ENCODE results near the gene SNF8. TPM values are rescaled to one million over a fixed set of nuclear protein-coding genes. Genes with fewer than 3 reads are reported as not detected.

Gene SNF8
- polyA plus RNA-seq, 1 donor from 2014 or later: 171 TPM

GRCh38 chr17:48928876-48929811 lies 15.5 kb downstream of the SNF8 start (continued):
- TF ChIP-seq SMC3 (conservative IDR thresholded peaks at IDR 0.05; ENCODE audit: poor library complexity): no peak

- Histone ChIP-seq H3K9me2 (ENCODE audit: insufficient read depth, low read length) (no peaks in the 10 kb centered on the region), H2AFZ (ENCODE audit: low read depth, low read length) (no peak overlapping the region), H3F3A (ENCODE audit: insufficient read depth, low read length, poor library complexity, severe bottlenecking) (no peaks in the 10 kb centered on the region), H3K4me2 (ENCODE audit: low read length) (no peak overlapping the region), H3K36me3 (ENCODE audit: insufficient read depth, low read length) (peaks cover 10% of the 10 kb centered on the region), H3K9ac (ENCODE audit: low read length) (no peak overlapping the region), H3K4me3 (ENCODE audit: low read length) (no peak overlapping the region), H3K9me3 (ENCODE audit: low read length) (no peaks in the 10 kb centered on the region), H3K27ac (ENCODE audit: low read length) (no peak overlapping the region), H4K20me1 (ENCODE audit: insufficient read depth) (no peaks in the 10 kb centered on the region), H3K79me2 (replicated peaks; ENCODE audit: insufficient read depth, low read length) (no peaks in the 10 kb centered on the region), H3K27me3 (ENCODE audit: insufficient read depth, low read depth, low read length) (no peaks in the 10 kb centered on the region)
- TF ChIP-seq MXI1 (conservative IDR thresholded peaks at IDR 0.05; ENCODE audit: poor library complexity, severe bottlenecking): no peak
- peak; percentile 10 for TF ChIP-seq POLR2AphosphoS5 (IDR thresholded peaks at IDR 0.05)
Measured at GRCh38 chr17:48927978-48928745, 16.5 kb downstream of the SNF8 start.

GRCh38 chr17:48925991-48926342 lies 18.7 kb downstream of the SNF8 start:
- Histone ChIP-seq H3K27ac (ENCODE audit: low read length) (no peak overlapping the region), H3K9me3 (ENCODE audit: low read length) (no peaks in the 10 kb centered on the region), H3K36me3 (ENCODE audit: insufficient read depth, low read length) (no peaks in the 10 kb centered on the region), H3K27me3 (ENCODE audit: insufficient read depth, low read depth, low read length) (no peaks in the 10 kb centered on the region), H4K20me1 (ENCODE audit: insufficient read depth) (no peaks in the 10 kb centered on the region), H3K4me2 (ENCODE audit: low read length) (no peak overlapping the region), H3K4me3 (ENCODE audit: low read length) (no peak overlapping the region), H3K9me2 (ENCODE audit: insufficient read depth, low read length) (no peaks in the 10 kb centered on the region), H3K9ac (ENCODE audit: low read length) (no peak overlapping the region), H3K79me2 (replicated peaks; ENCODE audit: insufficient read depth, low read length) (no peaks in the 10 kb centered on the region), H2AFZ (ENCODE audit: low read depth, low read length) (no peak overlapping the region), H3F3A (ENCODE audit: insufficient read depth, low read length, poor library complexity, severe bottlenecking) (no peaks in the 10 kb centered on the region)
- TF ChIP-seq TAF1 (IDR thresholded peaks at IDR 0.05; ENCODE audit: low read depth) (no peak), RAD21 (conservative IDR thresholded peaks at IDR 0.05) (no peak), EP300 (conservative IDR thresholded peaks at IDR 0.05; ENCODE audit: poor library complexity, severe bottlenecking) (no peak), MXI1 (conservative IDR thresholded peaks at IDR 0.05; ENCODE audit: poor library complexity, severe bottlenecking) (no peak)

GRCh38 chr17:48925251-48925990 lies 19.2 kb downstream of the SNF8 start:
- TF ChIP-seq TAF1 (IDR thresholded peaks at IDR 0.05; ENCODE audit: low read depth) (no peak), RAD21 (conservative IDR thresholded peaks at IDR 0.05) (no peak), EP300 (conservative IDR thresholded peaks at IDR 0.05; ENCODE audit: poor library complexity, severe bottlenecking) (no peak), SMC3 (conservative IDR thresholded peaks at IDR 0.05; ENCODE audit: poor library complexity) (no peak), EZH2 (IDR thresholded peaks at IDR 0.05; ENCODE audit: borderline replicate concordance, insufficient read depth, low read length, poor library complexity, severe bottlenecking) (no peak), REST (IDR thresholded peaks at IDR 0.05; ENCODE audit: borderline replicate concordance) (no peak), MXI1 (conservative IDR thresholded peaks at IDR 0.05; ENCODE audit: poor library complexity, severe bottlenecking) (no peak), CTCF (IDR thresholded peaks at IDR 0.05; ENCODE audit: poor library complexity, severe bottlenecking) (no peak), POLR2AphosphoS5 (IDR thresholded peaks at IDR 0.05) (no peak)
- no peaks in the 10 kb centered on the region for H3K27me3 ChIP-seq (ENCODE audit: insufficient read depth, low read depth, low read length)
- no peak overlapping the region for H3K9ac ChIP-seq (ENCODE audit: low read length)
- H3F3A ChIP-seq (ENCODE audit: insufficient read depth, low read length, poor library complexity, severe bottlenecking): no peaks in the 10 kb centered on the region
- no peaks in the 10 kb centered on the region for H3K9me3 ChIP-seq (ENCODE audit: low read length)
- no peak overlapping the region for H3K4me2 ChIP-seq (ENCODE audit: low read length)
- no peak overlapping the region for H2AFZ ChIP-seq (ENCODE audit: low read depth, low read length)
- H3K27ac ChIP-seq (ENCODE audit: low read length): no peak overlapping the region
- H3K79me2 ChIP-seq (replicated peaks; ENCODE audit: insufficient read depth, low read length): no peaks in the 10 kb centered on the region
- H3K4me3 ChIP-seq (ENCODE audit: low read length): no peak overlapping the region
- no peaks in the 10 kb centered on the region for H3K9me2 ChIP-seq (ENCODE audit: insufficient read depth, low read length)
- H4K20me1 ChIP-seq (ENCODE audit: insufficient read depth): no peaks in the 10 kb centered on the region
- H3K36me3 ChIP-seq (ENCODE audit: insufficient read depth, low read length): no peaks in the 10 kb centered on the region
